ENCODE measurements around the gene GAST. TPM values are rescaled to one million over a fixed set of nuclear protein-coding genes. Genes with fewer than 3 reads are reported as not detected.

Gene GAST
- polyA plus RNA-seq, 2 of the 4 experiments (the other 2 are of a cell fraction): not detected

DNA sequence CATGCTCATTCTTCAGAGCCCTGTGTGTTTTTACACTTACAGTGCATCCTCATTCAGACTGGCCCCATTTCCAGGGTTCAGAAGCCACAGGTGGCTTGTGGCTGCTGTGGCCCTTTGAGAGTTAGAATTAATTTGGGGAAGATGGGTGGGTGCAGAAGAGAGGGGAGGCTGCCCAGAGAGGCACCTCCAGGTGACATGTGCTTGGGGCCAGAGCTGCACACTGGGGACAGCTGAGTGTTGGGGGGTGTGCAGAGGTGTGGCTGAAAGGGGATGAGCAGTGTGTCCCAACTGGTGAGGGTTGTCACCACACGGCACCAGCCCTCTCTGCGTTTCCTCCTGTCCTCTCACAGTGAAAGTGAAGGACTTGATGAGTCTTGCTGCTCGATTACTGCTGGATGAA, 30.4 kb upstream of the GAST start (continued):
- no peak for TF ChIP-seq RAD21 (conservative IDR thresholded peaks at IDR 0.05 in 1 of 2, IDR thresholded peaks at IDR 0.05 in 1 of 2)
- TF ChIP-seq FOSB (CRISPR knock-in tag; IDR thresholded peaks at IDR 0.05): no peak

DNA sequence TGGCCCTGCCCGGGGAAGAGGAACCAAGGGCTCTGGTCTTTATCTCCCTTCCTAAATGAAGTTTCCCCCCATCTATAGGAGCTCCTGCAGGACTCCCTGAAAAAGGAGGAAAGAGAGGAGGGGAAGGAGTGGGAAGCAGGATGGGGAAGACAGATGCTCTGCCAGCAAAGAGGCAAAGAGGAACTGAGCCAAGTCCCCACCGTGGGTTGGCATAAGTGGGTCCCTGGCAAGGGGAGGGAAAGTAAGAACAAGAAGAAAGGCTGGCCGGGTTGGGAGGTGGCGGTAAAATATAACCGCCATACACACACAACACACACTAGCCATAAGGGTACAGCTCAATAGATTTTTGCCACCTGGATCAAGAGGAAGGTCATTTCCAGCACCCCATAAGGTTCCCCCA, 29.5 kb upstream of the GAST start:
- ChIA-PET POLR2A (no interaction called here), CTCF (interaction anchor here (4.7 to 18.1 kb wide), 2 partner anchors 13 to 16 kb away, joined by 38 to 329 read pairs; no protein-coding TSS in a partner anchor)
- Histone ChIP-seq H3K27ac (peak overlapping the region in 1 of 2 experiments; percentile 10; a peak in 1 of 6 replicates), H3K4me3 (no peak overlapping the region), H3K4me1 (peaks cover 22% of the 10 kb centered on the region), H3K4me2 (no peak overlapping the region), H3K9me3 (no peaks in the 10 kb centered on the region)
- TF ChIP-seq TFCP2L1 (CRISPR knock-in tag; IDR thresholded peaks at IDR 0.05): no peak
- TF ChIP-seq BHLHE40 (IDR thresholded peaks at IDR 0.05; ENCODE audit: low read depth, low read length): no peak
- TF ChIP-seq KDM1A (IDR thresholded peaks at IDR 0.05; ENCODE audit: low read depth): no peak
- no peak for TF ChIP-seq RNF2 (IDR thresholded peaks at IDR 0.05; ENCODE audit: borderline replicate concordance, low read depth)
- TF ChIP-seq, protein P1, sequence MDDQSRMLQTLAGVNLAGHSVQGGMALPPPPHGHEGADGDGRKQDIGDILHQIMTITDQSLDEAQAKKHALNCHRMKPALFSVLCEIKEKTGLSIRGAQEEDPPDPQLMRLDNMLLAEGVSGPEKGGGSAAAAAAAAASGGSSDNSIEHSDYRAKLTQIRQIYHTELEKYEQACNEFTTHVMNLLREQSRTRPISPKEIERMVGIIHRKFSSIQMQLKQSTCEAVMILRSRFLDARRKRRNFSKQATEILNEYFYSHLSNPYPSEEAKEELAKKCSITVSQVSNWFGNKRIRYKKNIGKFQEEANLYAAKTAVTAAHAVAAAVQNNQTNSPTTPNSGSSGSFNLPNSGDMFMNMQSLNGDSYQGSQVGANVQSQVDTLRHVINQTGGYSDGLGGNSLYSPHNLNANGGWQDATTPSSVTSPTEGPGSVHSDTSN (IDR thresholded peaks at IDR 0.05): no peak
- no peak for TF ChIP-seq RCOR1 (IDR thresholded peaks at IDR 0.05; ENCODE audit: low read depth, low read length)
- no peak for TF ChIP-seq ZSCAN20 (CRISPR knock-in tag; IDR thresholded peaks at IDR 0.05)
- no peak for TF ChIP-seq CBX2 (IDR thresholded peaks at IDR 0.05; ENCODE audit: borderline replicate concordance, low read depth)
- no peak for TF ChIP-seq CHD4 (IDR thresholded peaks at IDR 0.05; ENCODE audit: borderline replicate concordance)
- TF ChIP-seq, protein P2, sequence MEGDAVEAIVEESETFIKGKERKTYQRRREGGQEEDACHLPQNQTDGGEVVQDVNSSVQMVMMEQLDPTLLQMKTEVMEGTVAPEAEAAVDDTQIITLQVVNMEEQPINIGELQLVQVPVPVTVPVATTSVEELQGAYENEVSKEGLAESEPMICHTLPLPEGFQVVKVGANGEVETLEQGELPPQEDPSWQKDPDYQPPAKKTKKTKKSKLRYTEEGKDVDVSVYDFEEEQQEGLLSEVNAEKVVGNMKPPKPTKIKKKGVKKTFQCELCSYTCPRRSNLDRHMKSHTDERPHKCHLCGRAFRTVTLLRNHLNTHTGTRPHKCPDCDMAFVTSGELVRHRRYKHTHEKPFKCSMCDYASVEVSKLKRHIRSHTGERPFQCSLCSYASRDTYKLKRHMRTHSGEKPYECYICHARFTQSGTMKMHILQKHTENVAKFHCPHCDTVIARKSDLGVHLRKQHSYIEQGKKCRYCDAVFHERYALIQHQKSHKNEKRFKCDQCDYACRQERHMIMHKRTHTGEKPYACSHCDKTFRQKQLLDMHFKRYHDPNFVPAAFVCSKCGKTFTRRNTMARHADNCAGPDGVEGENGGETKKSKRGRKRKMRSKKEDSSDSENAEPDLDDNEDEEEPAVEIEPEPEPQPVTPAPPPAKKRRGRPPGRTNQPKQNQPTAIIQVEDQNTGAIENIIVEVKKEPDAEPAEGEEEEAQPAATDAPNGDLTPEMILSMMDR (IDR thresholded peaks at IDR 0.05): no peak
- TF ChIP-seq ZFP36 (IDR thresholded peaks at IDR 0.05; ENCODE audit: borderline replicate concordance, partially characterized antibody): no peak
- TF ChIP-seq, protein P3, sequence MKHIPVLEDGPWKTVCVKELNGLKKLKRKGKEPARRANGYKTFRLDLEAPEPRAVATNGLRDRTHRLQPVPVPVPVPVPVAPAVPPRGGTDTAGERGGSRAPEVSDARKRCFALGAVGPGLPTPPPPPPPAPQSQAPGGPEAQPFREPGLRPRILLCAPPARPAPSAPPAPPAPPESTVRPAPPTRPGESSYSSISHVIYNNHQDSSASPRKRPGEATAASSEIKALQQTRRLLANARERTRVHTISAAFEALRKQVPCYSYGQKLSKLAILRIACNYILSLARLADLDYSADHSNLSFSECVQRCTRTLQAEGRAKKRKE (CRISPR knock-in tag; IDR thresholded peaks at IDR 0.05; ENCODE audit: low read depth): no peak
- TF ChIP-seq KDM5A (IDR thresholded peaks at IDR 0.05): no peak
- TF ChIP-seq HOXA7 (CRISPR knock-in tag; IDR thresholded peaks at IDR 0.05): no peak
- TF ChIP-seq CHD2 (IDR thresholded peaks at IDR 0.05; ENCODE audit: low read length, partially characterized antibody): no peak
- TF ChIP-seq, protein P4, sequence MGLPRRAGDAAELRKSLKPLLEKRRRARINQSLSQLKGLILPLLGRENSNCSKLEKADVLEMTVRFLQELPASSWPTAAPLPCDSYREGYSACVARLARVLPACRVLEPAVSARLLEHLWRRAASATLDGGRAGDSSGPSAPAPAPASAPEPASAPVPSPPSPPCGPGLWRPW (IDR thresholded peaks at IDR 0.05): no peak
- TF ChIP-seq EP300 (IDR thresholded peaks at IDR 0.05): no peak
- no peak for TF ChIP-seq RAD21 (conservative IDR thresholded peaks at IDR 0.05 in 1 of 2, IDR thresholded peaks at IDR 0.05 in 1 of 2)
- no peak for TF ChIP-seq NPAS2 (CRISPR knock-in tag; IDR thresholded peaks at IDR 0.05; ENCODE audit: borderline replicate concordance)
- FAIRE-seq (no peak), DNase-seq (ENCODE audit: low read depth in 1 of 2, low spot score in 1 of 2) (no peak), ATAC-seq (no peak)
- 79% methylated on average over 5 of the region's 5 CpGs for WGBS (ENCODE audit: missing lambda C conversion rate)

DNA sequence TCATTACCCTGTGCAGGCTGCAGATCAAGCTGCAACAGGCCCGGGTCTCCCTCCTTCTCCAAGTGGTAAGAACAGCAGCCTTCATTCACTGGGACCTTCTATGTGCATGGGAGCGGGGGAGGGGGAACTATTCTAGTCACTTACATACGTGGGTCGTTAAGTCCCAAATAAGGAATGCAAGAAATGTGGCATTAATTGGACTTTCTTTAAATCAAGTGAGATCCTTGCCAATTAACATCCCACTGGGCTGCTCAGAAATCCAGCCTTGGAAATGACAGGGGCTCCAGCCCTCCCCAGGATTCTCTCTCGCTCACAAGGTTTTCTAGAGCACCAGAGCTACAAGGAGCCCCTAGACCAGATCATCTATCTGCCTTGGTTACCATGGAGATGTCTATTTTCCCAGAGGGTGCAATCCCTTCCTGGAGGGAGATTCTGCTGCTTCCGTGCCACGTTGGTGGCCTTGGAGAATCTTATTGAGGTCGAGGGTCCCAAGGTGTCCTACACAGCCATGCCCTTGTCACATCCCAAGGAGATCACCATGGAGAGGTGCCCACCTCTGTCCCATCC, 28.6 kb upstream of the GAST start:
- Histone ChIP-seq H3K9me3 (no peaks in the 10 kb centered on the region), H3K27ac (no peak overlapping the region), H3K4me2 (no peak overlapping the region), H3K4me3 (no peak overlapping the region), H3K4me1 (peaks cover 15% of the 10 kb centered on the region)
- FAIRE-seq (no peak), ATAC-seq (no peak), DNase-seq (ENCODE audit: low read depth in 1 of 2, low spot score in 1 of 2) (no peak)
- TF ChIP-seq EP300 (IDR thresholded peaks at IDR 0.05) (no peak), HOXA7 (CRISPR knock-in tag; IDR thresholded peaks at IDR 0.05) (no peak), RCOR1 (IDR thresholded peaks at IDR 0.05; ENCODE audit: low read depth, low read length) (no peak), TP53 (CRISPR knock-in tag; IDR thresholded peaks at IDR 0.05) (no peak), MYC (IDR thresholded peaks at IDR 0.05; ENCODE audit: borderline replicate concordance, low read length) (no peak), FOSB (CRISPR knock-in tag; IDR thresholded peaks at IDR 0.05) (no peak), RARB (CRISPR knock-in tag; IDR thresholded peaks at IDR 0.05) (no peak), TFCP2L1 (CRISPR knock-in tag; IDR thresholded peaks at IDR 0.05) (no peak), EHF (CRISPR knock-in tag; IDR thresholded peaks at IDR 0.05) (no peak), GATA3 (IDR thresholded peaks at IDR 0.05; ENCODE audit: borderline replicate concordance) (no peak)
- TF ChIP-seq, protein P5, sequence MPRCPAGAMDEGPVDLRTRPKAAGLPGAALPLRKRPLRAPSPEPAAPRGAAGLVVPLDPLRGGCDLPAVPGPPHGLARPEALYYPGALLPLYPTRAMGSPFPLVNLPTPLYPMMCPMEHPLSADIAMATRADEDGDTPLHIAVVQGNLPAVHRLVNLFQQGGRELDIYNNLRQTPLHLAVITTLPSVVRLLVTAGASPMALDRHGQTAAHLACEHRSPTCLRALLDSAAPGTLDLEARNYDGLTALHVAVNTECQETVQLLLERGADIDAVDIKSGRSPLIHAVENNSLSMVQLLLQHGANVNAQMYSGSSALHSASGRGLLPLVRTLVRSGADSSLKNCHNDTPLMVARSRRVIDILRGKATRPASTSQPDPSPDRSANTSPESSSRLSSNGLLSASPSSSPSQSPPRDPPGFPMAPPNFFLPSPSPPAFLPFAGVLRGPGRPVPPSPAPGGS (IDR thresholded peaks at IDR 0.05): no peak
- 68% methylated on average over 8 of the region's 8 CpGs for WGBS (ENCODE audit: missing lambda C conversion rate)
- CTCF ChIA-PET: interaction anchor here (18.1 kb wide), 1 partner anchor 17 kb away, joined by 329 read pairs; no protein-coding TSS in a partner anchor
- POLR2A ChIA-PET: no interaction called here

All from A549 (cell line).